HG03060 (cell line): ENCODE measurements around the gene BIK.
"Not testable (repeated sequence)": the region's sequence is repeated elsewhere in the genome, so short reads cannot be mapped to it uniquely, and the experiment has no call there.

Experiments
- ATAC-seq: cut with Tn5 transposase; IDR thresholded peaks from one replicate; pipeline ENCODE4 v1.9.1; 2021; ENCODE audit warnings: low read depth, moderate number of reproducible peaks; ENCODE audit not compliant: unreplicated experiment

BIK gene

GRCh38 chr22:43104056-43104625 is 6.4 kb upstream of the BIK start:
- ATAC-seq = not testable (repeated sequence)

- not testable (repeated sequence) for ATAC-seq
Observed at GRCh38 chr22:43104950-43105349, 5.6 kb upstream of the BIK start.

- ATAC-seq = no peak
Observed at GRCh38 chr22:43106302-43106701, 4.2 kb upstream of the BIK start.

- ATAC-seq = no peak
Observed at GRCh38 chr22:43109511-43109910, 1.0 kb upstream of the BIK start.

GRCh38 chr22:43109921-43110443 is 568 bp upstream of the BIK start:
- no peak for ATAC-seq

GRCh38 chr22:43110927-43111623 is 525 bp downstream of the BIK start:
- no peak for ATAC-seq

GRCh38 chr22:43113526-43114251 is 3.1 kb downstream of the BIK start:
- ATAC-seq = no peak

- ATAC-seq = no peak
Observed at GRCh38 chr22:43114958-43115357, 4.4 kb downstream of the BIK start.

- no peak for ATAC-seq
Observed at GRCh38 chr22:43116932-43117331, 6.4 kb downstream of the BIK start.

GRCh38 chr22:43118024-43118849 is 7.7 kb downstream of the BIK start:
- no peak for ATAC-seq

GRCh38 chr22:43118953-43119458 is 8.5 kb downstream of the BIK start:
- peak; percentile 68 for ATAC-seq

- no peak for ATAC-seq
Observed at GRCh38 chr22:43126501-43127165, 16.1 kb downstream of the BIK start.

- no peak for ATAC-seq
Observed at GRCh38 chr22:43127166-43127908, 16.8 kb downstream of the BIK start.

- ATAC-seq = no peak
Observed at GRCh38 chr22:43128116-43128515, 17.6 kb downstream of the BIK start.

GRCh38 chr22:43128928-43129424 is 18.4 kb downstream of the BIK start:
- no peak for ATAC-seq

- ATAC-seq = no peak
Observed at GRCh38 chr22:43129426-43130425, 19.2 kb downstream of the BIK start.

- no peak for ATAC-seq
Observed at GRCh38 chr22:43131773-43132501, 21.4 kb downstream of the BIK start.
